Trophoblast cell (in vitro differentiated cells and primary cell): Measurements from ENCODE around the gene FAM229B. TPM values are rescaled to one million over a fixed set of nuclear protein-coding genes. Genes with fewer than 3 reads are reported as not detected.

ENCODE experiments used
- DNase-seq, 2 donors: peaks; one replicate each; pipeline ENCODE4 v3.0.0-alpha.2; 2016
- H2AFZ ChIP-seq: 2 replicates; pipeline ENCODE4 v1.6.1; 2013; ENCODE audit warnings: low read length, moderate library complexity, mild to moderate bottlenecking; ENCODE audit not compliant: insufficient read depth, poor library complexity
- H2AK5ac ChIP-seq: 2 replicates; pipeline ENCODE4 v1.6.1; 2013; ENCODE audit warnings: mild to moderate bottlenecking, low read length
- H2BK120ac ChIP-seq: 2 replicates; pipeline ENCODE4 v1.6.1; 2013; ENCODE audit warnings: low read length, mild to moderate bottlenecking, moderate library complexity; ENCODE audit not compliant: insufficient read depth, poor library complexity
- H2BK12ac ChIP-seq: 2 replicates; pipeline ENCODE4 v1.6.1; 2013; ENCODE audit warnings: mild to moderate bottlenecking, low read length, moderate library complexity
- H2BK5ac ChIP-seq: 2 replicates; pipeline ENCODE4 v1.6.1; 2013; ENCODE audit warnings: low read length, low read depth, moderate library complexity, mild to moderate bottlenecking; ENCODE audit not compliant: poor library complexity
- H3K14ac ChIP-seq: 2 replicates; pipeline ENCODE4 v1.6.1; 2013; ENCODE audit warnings: mild to moderate bottlenecking, low read length
- H3K18ac ChIP-seq: 2 replicates; pipeline ENCODE4 v1.6.1; 2013; ENCODE audit warnings: mild to moderate bottlenecking, low read length
- H3K23ac ChIP-seq: 2 replicates; pipeline ENCODE4 v1.6.1; 2013; ENCODE audit warnings: low read length
- H3K27ac ChIP-seq: 2 replicates; pipeline ENCODE4 v1.5.1; 2013; ENCODE audit warnings: low read depth, mild to moderate bottlenecking, inconsistent platforms, low read length, moderate library complexity
- H3K27me3 ChIP-seq: 2 replicates; pipeline ENCODE4 v1.6.1; 2013; ENCODE audit warnings: inconsistent platforms, mild to moderate bottlenecking, low read length, moderate library complexity; ENCODE audit not compliant: insufficient read depth
- H3K36me3 ChIP-seq, 2 experiments: 1 replicate in 1 of 2; 2 replicates in 1 of 2; pipeline ENCODE4 v1.6.1; 2013; ENCODE audit warnings: low read length in 2 of 2, mild to moderate bottlenecking in 2 of 2, moderate library complexity in 1 of 2; ENCODE audit not compliant: insufficient read depth in 2 of 2, control insufficient read depth in 1 of 2
- H3K4ac ChIP-seq: 2 replicates; pipeline ENCODE4 v1.6.1; 2013; ENCODE audit warnings: low read depth, mild to moderate bottlenecking, low read length, moderate library complexity
- H3K4me1 ChIP-seq, 2 experiments: 1 replicate in 1 of 2; 2 replicates in 1 of 2; pipeline ENCODE4 v1.6.1; 2013; ENCODE audit warnings: low read length in 2 of 2, mild to moderate bottlenecking in 2 of 2, moderate library complexity in 1 of 2; ENCODE audit not compliant: insufficient read depth in 2 of 2, control insufficient read depth in 1 of 2
- H3K4me2 ChIP-seq: 2 replicates; pipeline ENCODE4 v1.6.1; 2013; ENCODE audit warnings: inconsistent platforms, mild to moderate bottlenecking, low read length, moderate library complexity
- H3K4me3 ChIP-seq: 2 replicates; pipeline ENCODE4 v1.5.1; 2013; ENCODE audit warnings: mild to moderate bottlenecking, low read depth, low read length, inconsistent platforms
- H3K79me1 ChIP-seq: one replicate; pipeline ENCODE4 v1.6.1; 2013; ENCODE audit warnings: low read length
- H3K79me2 ChIP-seq: 2 replicates; pipeline ENCODE4 v1.6.1; 2013; ENCODE audit warnings: low read length, mild to moderate bottlenecking; ENCODE audit not compliant: control insufficient read depth, insufficient read depth, poor library complexity
- H3K9ac ChIP-seq: 2 replicates; pipeline ENCODE4 v1.6.1; 2013; ENCODE audit warnings: mild to moderate bottlenecking, low read length
- H3K9me3 ChIP-seq: 2 replicates; pipeline ENCODE4 v1.6.1; 2013; ENCODE audit warnings: low read depth, mild to moderate bottlenecking, control low read depth, inconsistent platforms, low read length; ENCODE audit not compliant: insufficient read depth
- H4K12ac ChIP-seq: 2 replicates; pipeline ENCODE4 v1.6.1; 2013; ENCODE audit warnings: low read depth, mild to moderate bottlenecking, low read length, moderate library complexity
- H4K8ac ChIP-seq: 2 replicates; pipeline ENCODE4 v1.6.1; 2013; ENCODE audit warnings: low read depth, mild to moderate bottlenecking, low read length, moderate library complexity
- H4K91ac ChIP-seq: one replicate; pipeline ENCODE4 v1.6.1; 2013; ENCODE audit warnings: low read depth, mild to moderate bottlenecking, low read length, moderate library complexity
- WGBS: extraction: QIAGEN DNeasy Blood & Tissue Kit; methylation state at CpG from one replicate; pipeline ENCODE4 v1.1.7; 2013; ENCODE audit warnings: missing lambda C conversion rate; ENCODE audit not compliant: insufficient read length, insufficient coverage; ENCODE audit errors: extremely low coverage; 5-methylcytosine and 5-hydroxymethylcytosine counted together
- polyA plus RNA-seq: library from polyadenylated mRNA; stranded (reverse); fragments of 200-250 nt; gene quantifications from 2 replicates; pipeline ENCODE4 v1.2.3, GENCODE V29; 2013

FAM229B gene
- 4.5 and 5.7 TPM in 2 replicates for polyA plus RNA-seq

- Histone ChIP-seq H4K8ac (peak within 1 kb of the TSS; percentile 64), H3K4me2 (peak within 1 kb of the TSS; percentile 73), H3K4me1 (no peaks in the 10 kb centered on the region), H3K4ac (no peak within 1 kb of the TSS), H3K36me3 (no peaks in the 10 kb centered on the region), H2BK12ac (no peak within 1 kb of the TSS), H3K9me3 (no peaks in the 10 kb centered on the region), H3K9ac (no peak within 1 kb of the TSS), H3K14ac (peak within 1 kb of the TSS; percentile 36), H2BK120ac (no peak within 1 kb of the TSS), H3K18ac (no peak within 1 kb of the TSS), H2BK5ac (no peak within 1 kb of the TSS), H3K79me1 (no peaks in the 10 kb centered on the region), H2AK5ac (no peak within 1 kb of the TSS), H2AFZ (peak within 1 kb of the TSS; percentile 51), H3K79me2 (no peaks in the 10 kb centered on the region), H4K12ac (peak within 1 kb of the TSS; percentile 21), H3K27ac (peak within 1 kb of the TSS; percentile 31), H3K23ac (no peak within 1 kb of the TSS), H4K91ac (peak within 1 kb of the TSS; percentile 53), H3K4me3 (peak within 1 kb of the TSS; percentile 77), H3K27me3 (no peaks in the 10 kb centered on the region)
- DNase-seq, result peak; percentile 95 to 96
- no CpG with 5 or more reads among the region's 60 CpGs for WGBS
These were observed at the start of gene FAM229B, which contains the start of gene TUBE1 for GRCh38 chr6:112087136-112087911. Gene FAM229B (plus strand): TSS chr6:112087591. CDS start chr6:112099284, 11,693 bp downstream. Gene TUBE1 (minus strand): TSS chr6:112087482. CDS start chr6:112087434, 48 bp downstream.

- Histone ChIP-seq H4K12ac (no peak overlapping the region), H2AFZ (no peak overlapping the region), H3K18ac (no peak overlapping the region), H3K27me3 (no peaks in the 10 kb centered on the region), H3K14ac (no peak overlapping the region), H2BK5ac (no peak overlapping the region), H4K91ac (no peak overlapping the region), H3K4me2 (no peak overlapping the region), H3K4me1 (peaks cover 7 to 14% of the 10 kb centered on the region in 2 experiments), H2BK120ac (no peak overlapping the region), H3K79me1 (no peaks in the 10 kb centered on the region), H4K8ac (no peak overlapping the region), H3K4me3 (no peak overlapping the region), H3K23ac (no peak overlapping the region), H2AK5ac (no peak overlapping the region), H3K36me3 (no peaks in the 10 kb centered on the region), H3K79me2 (no peaks in the 10 kb centered on the region), H2BK12ac (no peak overlapping the region), H3K9me3 (no peaks in the 10 kb centered on the region), H3K9ac (no peak overlapping the region), H3K4ac (no peak overlapping the region), H3K27ac (no peak overlapping the region)
- no CpG with 5 or more reads among the region's 8 CpGs for WGBS
- DNase-seq, result peak; percentile 35 to 66
These were observed 49.6 kb upstream of the FAM229B start for GRCh38 chr6:112037783-112038216.

GRCh38 chr6:112038268-112038667 is 49.1 kb upstream of the FAM229B start:
- H2AFZ ChIP-seq, result no peak overlapping the region
- no peak for DNase-seq
- H4K12ac ChIP-seq, result no peak overlapping the region
- H3K4me2 ChIP-seq, result no peak overlapping the region
- no peak overlapping the region for H4K8ac ChIP-seq
- no peak overlapping the region for H3K18ac ChIP-seq
- H3K4me3 ChIP-seq, result no peak overlapping the region
- H3K27me3 ChIP-seq, result no peaks in the 10 kb centered on the region
- WGBS, result no CpG with 5 or more reads among the region's 5 CpGs
- peak overlapping the region; percentile 3 for H4K91ac ChIP-seq
- no peaks in the 10 kb centered on the region for H3K36me3 ChIP-seq
- no peak overlapping the region for H2AK5ac ChIP-seq
- H2BK120ac ChIP-seq, result no peak overlapping the region
- H2BK5ac ChIP-seq, result no peak overlapping the region
- no peaks in the 10 kb centered on the region for H3K79me2 ChIP-seq
- no peak overlapping the region for H2BK12ac ChIP-seq
- H3K4me1 ChIP-seq, result peaks cover 7 to 14% of the 10 kb centered on the region in 2 experiments
- no peak overlapping the region for H3K4ac ChIP-seq
- H3K79me1 ChIP-seq, result no peaks in the 10 kb centered on the region
- H3K14ac ChIP-seq, result no peak overlapping the region
- peak overlapping the region; percentile 27 for H3K9ac ChIP-seq
- H3K27ac ChIP-seq, result no peak overlapping the region
- H3K23ac ChIP-seq, result no peak overlapping the region
- no peaks in the 10 kb centered on the region for H3K9me3 ChIP-seq

GRCh38 chr6:112038756-112039430 is 48.5 kb upstream of the FAM229B start:
- Histone ChIP-seq H2BK120ac (no peak overlapping the region), H3K27me3 (no peaks in the 10 kb centered on the region), H3K4ac (no peak overlapping the region), H3K23ac (no peak overlapping the region), H4K91ac (no peak overlapping the region), H2BK12ac (peak overlapping the region; percentile 52), H4K12ac (no peak overlapping the region), H3K18ac (no peak overlapping the region), H2BK5ac (no peak overlapping the region), H3K9me3 (no peaks in the 10 kb centered on the region), H3K14ac (peak overlapping the region; percentile 37), H3K4me3 (no peak overlapping the region), H3K27ac (no peak overlapping the region), H3K4me1 (peaks cover 7 to 14% of the 10 kb centered on the region in 2 experiments), H3K79me2 (no peaks in the 10 kb centered on the region), H3K36me3 (no peaks in the 10 kb centered on the region), H4K8ac (no peak overlapping the region), H3K79me1 (no peaks in the 10 kb centered on the region), H2AK5ac (no peak overlapping the region), H2AFZ (no peak overlapping the region), H3K9ac (no peak overlapping the region), H3K4me2 (no peak overlapping the region)
- no CpG with 5 or more reads among the region's 15 CpGs for WGBS
- DNase-seq, result peak; percentile 24 to 63
